GM20000 (cell line): ENCODE data around the gene RNASE7.

Experiments used
- DNase-seq: peaks from one replicate; pipeline ENCODE4 v3.0.0; 2012; ENCODE audit warnings: low spot score
- TF ChIP-seq, protein P1 (sequence below): IDR thresholded peaks from 2 replicates; pipeline ENCODE4 v1.5.1; 2012; ENCODE audit warnings: mild to moderate bottlenecking, control low read depth; ENCODE audit errors: extremely low read depth, missing control alignments

Gene RNASE7

DNA sequence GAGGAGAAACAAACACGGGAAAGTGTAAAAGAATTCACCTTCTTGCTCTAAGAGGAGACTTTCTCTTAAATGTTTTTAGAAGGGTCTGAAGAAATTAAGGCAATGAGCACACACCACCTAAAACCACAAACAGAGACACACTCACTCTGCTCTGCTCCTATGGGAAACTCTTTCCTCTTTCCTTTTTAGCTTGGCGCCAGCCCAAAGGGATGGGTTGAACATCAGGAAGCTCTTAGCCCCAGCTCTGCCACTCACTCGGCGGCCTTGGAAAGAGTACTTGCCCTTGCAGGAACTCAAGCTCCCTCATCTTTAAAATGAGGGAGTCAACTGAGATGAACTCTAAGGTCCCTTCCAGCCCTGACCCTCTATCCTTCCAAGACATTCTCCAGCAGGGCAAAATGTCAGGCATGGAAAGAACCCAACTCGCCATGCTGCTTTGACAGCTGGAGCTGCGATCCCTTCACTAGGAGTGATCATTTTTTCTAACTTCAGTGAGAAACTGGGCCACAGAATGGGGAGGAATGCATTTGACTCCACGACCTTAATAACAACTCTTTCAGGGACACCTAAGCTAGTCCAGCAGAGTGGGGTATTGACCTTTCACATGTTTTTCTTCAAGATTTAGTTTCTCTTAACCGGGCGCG is 14.5 kb downstream of the RNASE7 start:
- TF ChIP-seq, protein P1, sequence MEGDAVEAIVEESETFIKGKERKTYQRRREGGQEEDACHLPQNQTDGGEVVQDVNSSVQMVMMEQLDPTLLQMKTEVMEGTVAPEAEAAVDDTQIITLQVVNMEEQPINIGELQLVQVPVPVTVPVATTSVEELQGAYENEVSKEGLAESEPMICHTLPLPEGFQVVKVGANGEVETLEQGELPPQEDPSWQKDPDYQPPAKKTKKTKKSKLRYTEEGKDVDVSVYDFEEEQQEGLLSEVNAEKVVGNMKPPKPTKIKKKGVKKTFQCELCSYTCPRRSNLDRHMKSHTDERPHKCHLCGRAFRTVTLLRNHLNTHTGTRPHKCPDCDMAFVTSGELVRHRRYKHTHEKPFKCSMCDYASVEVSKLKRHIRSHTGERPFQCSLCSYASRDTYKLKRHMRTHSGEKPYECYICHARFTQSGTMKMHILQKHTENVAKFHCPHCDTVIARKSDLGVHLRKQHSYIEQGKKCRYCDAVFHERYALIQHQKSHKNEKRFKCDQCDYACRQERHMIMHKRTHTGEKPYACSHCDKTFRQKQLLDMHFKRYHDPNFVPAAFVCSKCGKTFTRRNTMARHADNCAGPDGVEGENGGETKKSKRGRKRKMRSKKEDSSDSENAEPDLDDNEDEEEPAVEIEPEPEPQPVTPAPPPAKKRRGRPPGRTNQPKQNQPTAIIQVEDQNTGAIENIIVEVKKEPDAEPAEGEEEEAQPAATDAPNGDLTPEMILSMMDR = no peak
- DNase-seq = no peak

DNA sequence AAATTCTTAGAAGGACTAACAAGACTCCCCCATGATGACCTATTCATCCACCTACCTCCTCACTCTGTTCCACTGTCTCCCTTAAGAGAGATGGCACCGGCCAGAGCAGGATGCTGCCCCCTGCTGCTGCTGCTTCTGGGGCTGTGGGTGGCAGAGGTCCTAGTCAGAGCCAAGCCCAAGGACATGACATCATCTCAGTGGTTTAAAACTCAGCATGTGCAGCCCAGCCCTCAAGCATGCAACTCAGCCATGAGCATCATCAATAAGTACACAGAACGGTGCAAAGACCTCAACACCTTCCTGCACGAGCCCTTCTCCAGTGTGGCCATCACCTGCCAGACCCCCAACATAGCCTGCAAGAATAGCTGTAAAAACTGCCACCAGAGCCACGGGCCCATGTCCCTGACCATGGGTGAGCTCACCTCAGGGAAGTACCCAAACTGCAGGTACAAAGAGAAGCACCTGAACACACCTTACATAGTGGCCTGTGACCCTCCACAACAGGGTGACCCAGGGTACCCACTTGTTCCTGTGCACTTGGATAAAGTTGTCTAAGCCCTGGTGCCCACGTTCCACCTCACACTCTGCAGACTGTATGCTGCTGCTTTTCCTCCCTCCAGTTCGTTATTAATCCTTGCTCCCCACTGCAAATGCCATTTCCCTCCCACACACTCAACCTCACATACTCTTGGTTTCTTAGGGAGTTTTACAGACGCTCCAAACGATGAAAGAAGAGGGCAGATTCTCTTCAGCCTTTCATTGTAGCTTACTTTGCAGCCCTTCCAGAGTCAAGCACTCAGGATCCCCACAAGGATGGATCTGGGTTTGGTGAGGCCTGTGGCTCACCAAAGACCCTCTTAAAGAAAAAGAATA is 15.9 kb downstream of the RNASE7 start, which contains the start of gene RNASE8:
Gene RNASE8 (plus strand): TSS at position 20 of the 873 bp plus-strand sequence. CDS start 71 bp downstream, at position 91.
- TF ChIP-seq, protein P1 = no peak
- DNase-seq = no peak

DNA sequence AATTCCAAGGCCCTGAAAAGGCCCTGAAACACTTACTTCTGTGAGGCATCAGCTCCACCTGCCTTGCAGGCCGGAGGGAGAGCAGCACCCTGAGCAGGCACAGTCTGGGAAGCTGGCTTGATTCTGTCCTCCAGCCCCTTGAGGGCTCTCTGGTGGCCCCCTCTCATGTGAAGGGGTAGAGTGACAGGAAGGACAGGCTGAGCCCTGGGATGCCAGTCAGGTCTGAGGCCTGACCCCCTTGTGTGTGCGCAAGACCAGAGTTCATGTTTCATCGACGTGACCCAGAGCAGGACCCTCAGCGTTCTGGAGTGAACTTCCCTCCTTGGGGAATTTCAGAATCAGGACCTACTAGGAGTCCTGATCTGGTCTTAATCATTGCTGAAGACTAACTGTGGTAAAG is 16.7 kb downstream of the RNASE7 start:
- TF ChIP-seq, protein P1 = no peak
- DNase-seq = no peak

DNA sequence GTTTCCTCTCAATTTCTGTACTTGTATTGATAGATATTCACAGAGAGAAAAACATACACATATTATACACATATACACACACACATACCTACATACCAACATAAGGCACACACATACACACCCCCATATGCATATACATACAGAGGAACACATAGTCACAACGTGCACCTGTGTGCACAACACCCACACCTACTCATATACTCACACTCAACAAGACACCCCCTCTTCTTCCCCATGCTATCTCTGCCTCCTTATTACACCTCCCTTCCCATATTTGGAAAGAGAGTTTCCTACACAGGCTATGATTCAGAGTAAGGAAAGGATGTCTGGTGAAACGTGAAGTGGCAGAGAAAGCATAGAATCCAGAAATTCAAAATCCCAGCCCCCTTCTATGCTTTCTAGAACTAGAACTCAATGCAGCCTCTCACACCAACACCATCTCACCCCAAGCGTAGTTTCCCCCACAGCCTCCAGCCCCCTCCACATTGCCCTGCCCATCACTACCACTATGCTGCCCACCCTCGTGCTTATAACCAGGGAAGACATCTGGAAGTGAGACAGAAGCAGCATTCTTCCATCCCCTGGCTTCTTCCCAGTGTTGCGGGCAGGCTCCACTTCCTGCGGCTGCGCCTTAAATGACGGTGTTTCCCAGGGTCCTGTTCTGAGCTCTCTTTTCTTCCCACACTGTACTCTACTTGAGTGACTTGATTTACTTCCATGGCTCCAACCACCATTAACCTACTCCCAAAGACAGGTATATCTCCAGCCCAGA is 17.9 kb downstream of the RNASE7 start:
- no peak for DNase-seq
- TF ChIP-seq, protein P1 = no peak

DNA sequence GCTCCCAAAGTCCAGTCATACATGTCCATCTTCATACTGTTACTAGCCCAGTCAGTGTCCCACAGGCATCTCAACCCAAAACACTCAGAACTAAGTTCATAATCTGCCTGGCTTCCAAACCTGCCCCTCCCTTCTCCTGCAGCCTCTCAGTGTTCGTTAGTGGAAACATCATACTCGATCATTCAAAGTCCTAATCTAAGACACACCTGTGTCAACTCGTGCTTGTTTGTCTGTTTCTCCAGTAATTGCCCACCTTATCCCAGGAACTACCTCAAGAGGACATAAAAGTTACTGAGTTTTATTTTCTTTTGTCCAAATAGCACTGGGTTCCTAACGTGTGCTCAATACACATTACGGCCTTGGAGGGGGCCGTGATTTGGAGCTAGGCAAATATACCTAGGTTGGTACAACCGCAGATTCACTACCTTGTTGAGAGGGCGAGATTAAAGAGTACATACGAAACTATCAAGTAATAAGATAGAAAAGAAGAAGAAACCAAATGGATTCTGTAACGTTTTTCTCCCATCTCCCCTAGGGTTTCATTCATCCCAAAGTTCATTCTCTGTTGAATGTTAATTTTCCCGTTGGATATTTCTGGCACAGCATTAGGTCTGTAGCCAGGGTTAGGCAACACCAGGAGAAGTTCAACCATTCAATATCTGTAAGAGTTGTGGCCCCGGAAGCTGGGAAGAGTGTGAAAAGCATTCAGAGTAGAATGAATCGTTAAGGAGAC is 18.6 kb downstream of the RNASE7 start:
- TF ChIP-seq, protein P1 = no peak
- no peak for DNase-seq

DNA sequence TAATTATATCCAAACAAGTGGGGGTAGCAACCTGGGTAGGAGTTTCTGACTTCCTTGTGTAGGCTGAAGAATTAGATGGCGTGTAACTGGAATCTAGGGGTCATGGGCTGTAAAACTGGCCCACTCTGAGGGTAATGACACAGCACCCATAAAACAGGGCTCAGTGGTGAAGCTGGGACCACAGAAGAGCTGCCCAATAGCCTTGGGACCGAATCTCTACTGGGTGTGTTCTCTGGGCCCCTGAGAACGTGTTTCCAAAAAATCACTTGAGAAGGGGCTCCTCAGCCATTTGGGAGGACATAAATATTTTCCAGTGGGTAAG is 19.1 kb downstream of the RNASE7 start:
- DNase-seq = no peak

More for the DNA sequence above, 19.1 kb downstream of the RNASE7 start:
- TF ChIP-seq, protein P1 = no peak
